Trophoblast cell (in vitro differentiated cells and primary cell): ENCODE results near the gene RAB40A.

Experiments used
- DNase-seq, 2 donors: peaks; one replicate each; pipeline ENCODE4 v3.0.0-alpha.2; 2016
- H2AFZ ChIP-seq: 2 replicates; pipeline ENCODE4 v1.6.1; 2013; ENCODE audit warnings: low read length, moderate library complexity, mild to moderate bottlenecking; ENCODE audit not compliant: insufficient read depth, poor library complexity
- H2AK5ac ChIP-seq: 2 replicates; pipeline ENCODE4 v1.6.1; 2013; ENCODE audit warnings: mild to moderate bottlenecking, low read length
- H2BK120ac ChIP-seq: 2 replicates; pipeline ENCODE4 v1.6.1; 2013; ENCODE audit warnings: low read length, mild to moderate bottlenecking, moderate library complexity; ENCODE audit not compliant: insufficient read depth, poor library complexity
- H2BK12ac ChIP-seq: 2 replicates; pipeline ENCODE4 v1.6.1; 2013; ENCODE audit warnings: mild to moderate bottlenecking, low read length, moderate library complexity
- H2BK5ac ChIP-seq: 2 replicates; pipeline ENCODE4 v1.6.1; 2013; ENCODE audit warnings: low read length, low read depth, moderate library complexity, mild to moderate bottlenecking; ENCODE audit not compliant: poor library complexity
- H3K14ac ChIP-seq: 2 replicates; pipeline ENCODE4 v1.6.1; 2013; ENCODE audit warnings: mild to moderate bottlenecking, low read length
- H3K18ac ChIP-seq: 2 replicates; pipeline ENCODE4 v1.6.1; 2013; ENCODE audit warnings: mild to moderate bottlenecking, low read length
- H3K23ac ChIP-seq: 2 replicates; pipeline ENCODE4 v1.6.1; 2013; ENCODE audit warnings: low read length
- H3K27ac ChIP-seq: 2 replicates; pipeline ENCODE4 v1.5.1; 2013; ENCODE audit warnings: low read depth, mild to moderate bottlenecking, inconsistent platforms, low read length, moderate library complexity
- H3K27me3 ChIP-seq: 2 replicates; pipeline ENCODE4 v1.6.1; 2013; ENCODE audit warnings: inconsistent platforms, mild to moderate bottlenecking, low read length, moderate library complexity; ENCODE audit not compliant: insufficient read depth
- H3K36me3 ChIP-seq, 2 experiments: 1 replicate in 1 of 2; 2 replicates in 1 of 2; pipeline ENCODE4 v1.6.1; 2013; ENCODE audit warnings: low read length in 2 of 2, mild to moderate bottlenecking in 2 of 2, moderate library complexity in 1 of 2; ENCODE audit not compliant: insufficient read depth in 2 of 2, control insufficient read depth in 1 of 2
- H3K4ac ChIP-seq: 2 replicates; pipeline ENCODE4 v1.6.1; 2013; ENCODE audit warnings: low read depth, mild to moderate bottlenecking, low read length, moderate library complexity
- H3K4me1 ChIP-seq, 2 experiments: 1 replicate in 1 of 2; 2 replicates in 1 of 2; pipeline ENCODE4 v1.6.1; 2013; ENCODE audit warnings: low read length in 2 of 2, mild to moderate bottlenecking in 2 of 2, moderate library complexity in 1 of 2; ENCODE audit not compliant: insufficient read depth in 2 of 2, control insufficient read depth in 1 of 2
- H3K4me2 ChIP-seq: 2 replicates; pipeline ENCODE4 v1.6.1; 2013; ENCODE audit warnings: inconsistent platforms, mild to moderate bottlenecking, low read length, moderate library complexity
- H3K4me3 ChIP-seq: 2 replicates; pipeline ENCODE4 v1.5.1; 2013; ENCODE audit warnings: mild to moderate bottlenecking, low read depth, low read length, inconsistent platforms
- H3K79me1 ChIP-seq: one replicate; pipeline ENCODE4 v1.6.1; 2013; ENCODE audit warnings: low read length
- H3K79me2 ChIP-seq: 2 replicates; pipeline ENCODE4 v1.6.1; 2013; ENCODE audit warnings: low read length, mild to moderate bottlenecking; ENCODE audit not compliant: control insufficient read depth, insufficient read depth, poor library complexity
- H3K9ac ChIP-seq: 2 replicates; pipeline ENCODE4 v1.6.1; 2013; ENCODE audit warnings: mild to moderate bottlenecking, low read length
- H3K9me3 ChIP-seq: 2 replicates; pipeline ENCODE4 v1.6.1; 2013; ENCODE audit warnings: low read depth, mild to moderate bottlenecking, control low read depth, inconsistent platforms, low read length; ENCODE audit not compliant: insufficient read depth
- H4K12ac ChIP-seq: 2 replicates; pipeline ENCODE4 v1.6.1; 2013; ENCODE audit warnings: low read depth, mild to moderate bottlenecking, low read length, moderate library complexity
- H4K8ac ChIP-seq: 2 replicates; pipeline ENCODE4 v1.6.1; 2013; ENCODE audit warnings: low read depth, mild to moderate bottlenecking, low read length, moderate library complexity
- H4K91ac ChIP-seq: one replicate; pipeline ENCODE4 v1.6.1; 2013; ENCODE audit warnings: low read depth, mild to moderate bottlenecking, low read length, moderate library complexity
- WGBS: extraction: QIAGEN DNeasy Blood & Tissue Kit; methylation state at CpG from one replicate; pipeline ENCODE4 v1.1.7; 2013; ENCODE audit warnings: missing lambda C conversion rate; ENCODE audit not compliant: insufficient read length, insufficient coverage; ENCODE audit errors: extremely low coverage; 5-methylcytosine and 5-hydroxymethylcytosine counted together

Gene RAB40A

GRCh38 chrX:103535206-103535605, 15.9 kb upstream of the RAB40A start:
- H2AFZ ChIP-seq, result no peak overlapping the region
- H2BK12ac ChIP-seq, result no peak overlapping the region
- no peak overlapping the region for H4K91ac ChIP-seq
- no peak overlapping the region for H3K4me2 ChIP-seq
- H3K9ac ChIP-seq, result no peak overlapping the region
- H3K9me3 ChIP-seq, result no peaks in the 10 kb centered on the region
- no peak overlapping the region for H4K12ac ChIP-seq
- H3K36me3 ChIP-seq, result no peaks in the 10 kb centered on the region
- H2AK5ac ChIP-seq, result no peak overlapping the region
- H3K4me3 ChIP-seq, result no peak overlapping the region
- H3K79me1 ChIP-seq, result no peaks in the 10 kb centered on the region
- no peaks in the 10 kb centered on the region for H3K27me3 ChIP-seq
- no peak overlapping the region for H3K4ac ChIP-seq
- no peak overlapping the region for H3K18ac ChIP-seq
- H2BK5ac ChIP-seq, result no peak overlapping the region
- no peak overlapping the region for H4K8ac ChIP-seq
- H3K4me1 ChIP-seq, result peaks cover 2 to 4% of the 10 kb centered on the region in 2 experiments
- no peak overlapping the region for H3K14ac ChIP-seq
- no CpG with 5 or more reads among the region's 1 CpG for WGBS
- DNase-seq, result peak; percentile 52 to 88
- no peak overlapping the region for H3K23ac ChIP-seq
- no peak overlapping the region for H2BK120ac ChIP-seq
- no peaks in the 10 kb centered on the region for H3K79me2 ChIP-seq
- H3K27ac ChIP-seq, result no peak overlapping the region

GRCh38 chrX:103533511-103534216, 14.4 kb upstream of the RAB40A start:
- Histone ChIP-seq H4K12ac (no peak overlapping the region), H3K4me3 (no peak overlapping the region), H3K14ac (no peak overlapping the region), H2BK120ac (no peak overlapping the region), H2AFZ (peak overlapping the region; percentile 83), H3K9ac (peak overlapping the region; percentile 3), H3K4ac (no peak overlapping the region), H4K8ac (peak overlapping the region; percentile 79), H3K4me2 (peak overlapping the region; percentile 61), H3K79me2 (no peaks in the 10 kb centered on the region), H3K27me3 (no peaks in the 10 kb centered on the region), H3K36me3 (no peaks in the 10 kb centered on the region), H2BK12ac (no peak overlapping the region), H3K9me3 (no peaks in the 10 kb centered on the region), H3K4me1 (peaks cover 2 to 4% of the 10 kb centered on the region in 2 experiments), H3K79me1 (no peaks in the 10 kb centered on the region), H3K27ac (no peak overlapping the region), H3K18ac (no peak overlapping the region), H3K23ac (no peak overlapping the region), H4K91ac (peak overlapping the region; percentile 55), H2BK5ac (no peak overlapping the region), H2AK5ac (no peak overlapping the region)
- no CpG with 5 or more reads among the region's 15 CpGs for WGBS
- peak; percentile 45 to 91 for DNase-seq

GRCh38 chrX:103531002-103531401, 11.7 kb upstream of the RAB40A start:
- Histone ChIP-seq H3K27me3 (no peaks in the 10 kb centered on the region), H3K36me3 (no peaks in the 10 kb centered on the region), H2AK5ac (no peak overlapping the region), H3K4me2 (no peak overlapping the region), H3K18ac (no peak overlapping the region), H3K4me1 (no peaks in the 10 kb centered on the region), H3K23ac (no peak overlapping the region), H3K79me1 (no peaks in the 10 kb centered on the region), H2BK5ac (no peak overlapping the region), H4K8ac (no peak overlapping the region), H3K9ac (no peak overlapping the region), H3K4me3 (no peak overlapping the region), H3K4ac (no peak overlapping the region), H3K9me3 (no peaks in the 10 kb centered on the region), H2BK12ac (no peak overlapping the region), H4K91ac (no peak overlapping the region), H4K12ac (no peak overlapping the region), H3K27ac (no peak overlapping the region), H3K79me2 (no peaks in the 10 kb centered on the region), H2BK120ac (no peak overlapping the region), H3K14ac (no peak overlapping the region), H2AFZ (no peak overlapping the region)
- WGBS, result no CpG with 5 or more reads among the region's 6 CpGs
- no peak for DNase-seq

GRCh38 chrX:103530545-103530944, 11.3 kb upstream of the RAB40A start:
- no peak overlapping the region for H4K8ac ChIP-seq
- no peak overlapping the region for H3K27ac ChIP-seq
- no peaks in the 10 kb centered on the region for H3K79me2 ChIP-seq
- H3K23ac ChIP-seq, result no peak overlapping the region
- H4K12ac ChIP-seq, result no peak overlapping the region
- H2BK5ac ChIP-seq, result no peak overlapping the region
- no peak overlapping the region for H3K9ac ChIP-seq
- no peaks in the 10 kb centered on the region for H3K36me3 ChIP-seq
- no peaks in the 10 kb centered on the region for H3K27me3 ChIP-seq
- no peak overlapping the region for H2AK5ac ChIP-seq
- no CpG with 5 or more reads among the region's 1 CpG for WGBS
- no peak overlapping the region for H3K4me2 ChIP-seq
- H2BK12ac ChIP-seq, result no peak overlapping the region
- H3K18ac ChIP-seq, result no peak overlapping the region
- no peaks in the 10 kb centered on the region for H3K9me3 ChIP-seq
- H3K4me3 ChIP-seq, result no peak overlapping the region
- no peaks in the 10 kb centered on the region for H3K4me1 ChIP-seq
- H3K14ac ChIP-seq, result no peak overlapping the region
- no peak overlapping the region for H3K4ac ChIP-seq
- no peaks in the 10 kb centered on the region for H3K79me1 ChIP-seq
- H2BK120ac ChIP-seq, result no peak overlapping the region
- H4K91ac ChIP-seq, result no peak overlapping the region
- DNase-seq, result no peak
- H2AFZ ChIP-seq, result no peak overlapping the region
